Stimulated activated CD8-positive, alpha-beta memory T cell treated with anti-CD3 and anti-CD28 coated beads, Interleukin-15, amount 100 ng/mL, for 24 hours (primary cell): ENCODE measurements around the gene C9orf57.
"Not testable (repeated sequence)": the region's sequence is repeated elsewhere in the genome, so short reads cannot be mapped to it uniquely, and the experiment has no call there.

ENCODE experiments used
- DNase-seq: peaks from one replicate; pipeline ENCODE4 v3.0.0-alpha.2; 2020; ENCODE audit warnings: low read depth

The C9orf57 gene

GRCh38 chr9:72023596-72023995 lies 36.8 kb downstream of the C9orf57 start:
- no peak for DNase-seq

- DNase-seq, result no peak
Observed at GRCh38 chr9:72022841-72023240, 37.6 kb downstream of the C9orf57 start.

GRCh38 chr9:72013292-72013760 lies 47.1 kb downstream of the C9orf57 start:
- DNase-seq, result no peak

- DNase-seq, result no peak
Observed at GRCh38 chr9:72012646-72013045, 47.8 kb downstream of the C9orf57 start.

- not testable (repeated sequence) for DNase-seq
Observed at GRCh38 chr9:72007726-72008125, 52.7 kb downstream of the C9orf57 start.

GRCh38 chr9:72006501-72006900 lies 53.9 kb downstream of the C9orf57 start:
- DNase-seq, result no peak

GRCh38 chr9:72005451-72005850 lies 55.0 kb downstream of the C9orf57 start:
- DNase-seq, result no peak
